GM12872 (cell line): ENCODE results near the gene C1D.

ENCODE experiments used
- TF ChIP-seq, protein P1 (sequence below): IDR thresholded peaks from 3 replicates; pipeline ENCODE4 v1.5.1; 2011; ENCODE audit warnings: low read depth, mild to moderate bottlenecking, low read length, moderate library complexity; ENCODE audit not compliant: insufficient read depth

Gene C1D

GRCh38 chr2:68052717-68053422 is 9.9 kb downstream of the C1D start:
- TF ChIP-seq, protein P1, sequence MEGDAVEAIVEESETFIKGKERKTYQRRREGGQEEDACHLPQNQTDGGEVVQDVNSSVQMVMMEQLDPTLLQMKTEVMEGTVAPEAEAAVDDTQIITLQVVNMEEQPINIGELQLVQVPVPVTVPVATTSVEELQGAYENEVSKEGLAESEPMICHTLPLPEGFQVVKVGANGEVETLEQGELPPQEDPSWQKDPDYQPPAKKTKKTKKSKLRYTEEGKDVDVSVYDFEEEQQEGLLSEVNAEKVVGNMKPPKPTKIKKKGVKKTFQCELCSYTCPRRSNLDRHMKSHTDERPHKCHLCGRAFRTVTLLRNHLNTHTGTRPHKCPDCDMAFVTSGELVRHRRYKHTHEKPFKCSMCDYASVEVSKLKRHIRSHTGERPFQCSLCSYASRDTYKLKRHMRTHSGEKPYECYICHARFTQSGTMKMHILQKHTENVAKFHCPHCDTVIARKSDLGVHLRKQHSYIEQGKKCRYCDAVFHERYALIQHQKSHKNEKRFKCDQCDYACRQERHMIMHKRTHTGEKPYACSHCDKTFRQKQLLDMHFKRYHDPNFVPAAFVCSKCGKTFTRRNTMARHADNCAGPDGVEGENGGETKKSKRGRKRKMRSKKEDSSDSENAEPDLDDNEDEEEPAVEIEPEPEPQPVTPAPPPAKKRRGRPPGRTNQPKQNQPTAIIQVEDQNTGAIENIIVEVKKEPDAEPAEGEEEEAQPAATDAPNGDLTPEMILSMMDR = no peak

DNA sequence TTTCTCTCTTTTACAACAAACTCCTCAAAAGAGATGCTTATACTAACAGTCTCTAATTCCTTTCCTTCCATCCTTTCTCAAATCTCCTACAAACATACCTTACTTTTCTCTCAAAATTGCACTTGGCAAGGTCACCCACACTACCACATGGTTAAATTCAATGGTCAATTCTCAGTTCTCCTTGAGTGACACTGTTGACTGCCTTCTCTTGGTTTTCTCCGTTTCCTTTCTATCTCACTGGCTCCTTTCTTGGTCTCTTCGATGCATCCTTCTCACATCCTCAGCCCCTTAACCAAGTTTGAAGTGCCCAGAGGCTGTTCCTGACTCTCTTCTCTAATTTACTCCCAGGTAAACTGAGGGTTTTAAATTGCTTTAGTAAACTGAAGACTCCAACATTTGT is 12.5 kb downstream of the C1D start:
- TF ChIP-seq, protein P1 = no peak

DNA sequence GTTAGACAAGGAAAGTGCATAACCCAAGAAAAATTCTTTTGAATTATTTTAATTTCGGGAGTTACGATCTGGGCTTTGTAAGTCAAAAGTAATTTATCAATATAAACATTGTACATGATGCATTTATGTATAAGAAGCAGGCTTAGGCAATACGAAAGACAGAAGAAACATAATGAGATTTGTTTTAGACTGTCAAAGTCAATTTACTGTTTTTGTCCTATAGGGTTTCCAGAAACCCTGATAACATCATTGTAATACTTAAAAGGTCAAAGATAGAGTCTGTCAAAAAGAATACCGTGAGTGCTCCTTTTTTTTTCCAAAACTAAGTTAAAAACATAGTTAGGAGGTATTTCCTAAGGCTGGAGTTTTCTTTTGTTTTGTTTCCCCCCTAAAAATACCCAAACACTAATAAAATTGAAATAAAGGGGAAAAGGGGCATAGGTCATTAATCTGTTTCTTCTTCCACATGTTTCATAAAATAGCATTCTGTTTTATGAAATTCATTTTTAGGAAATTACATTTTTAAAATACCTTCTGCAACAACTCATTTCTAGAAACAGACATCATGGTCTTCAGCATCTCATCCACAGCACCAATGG is 16.1 kb downstream of the C1D start:
- TF ChIP-seq, protein P1 = no peak

- TF ChIP-seq, protein P1 = no peak
Measured at GRCh38 chr2:68046224-68046623, 16.6 kb downstream of the C1D start.

DNA sequence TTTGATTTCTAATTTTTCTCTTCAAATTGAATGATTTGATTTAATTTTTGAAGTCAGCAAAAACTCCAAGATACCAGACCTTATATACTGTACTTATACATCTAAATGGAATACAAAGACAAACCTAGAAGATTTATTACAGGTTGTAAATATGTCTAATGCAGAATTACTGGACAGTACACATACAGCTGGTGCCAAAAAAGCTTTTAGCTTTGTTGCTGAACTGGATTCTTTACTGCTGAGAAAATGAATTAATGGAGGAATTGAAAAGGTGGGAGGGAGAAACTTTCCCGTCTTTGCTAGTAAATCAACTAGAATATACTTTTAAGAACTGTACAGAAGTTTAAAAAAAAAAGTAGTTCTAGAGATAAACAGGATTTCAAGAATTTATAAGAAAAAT is 17.5 kb downstream of the C1D start:
- TF ChIP-seq, protein P1 = no peak

DNA sequence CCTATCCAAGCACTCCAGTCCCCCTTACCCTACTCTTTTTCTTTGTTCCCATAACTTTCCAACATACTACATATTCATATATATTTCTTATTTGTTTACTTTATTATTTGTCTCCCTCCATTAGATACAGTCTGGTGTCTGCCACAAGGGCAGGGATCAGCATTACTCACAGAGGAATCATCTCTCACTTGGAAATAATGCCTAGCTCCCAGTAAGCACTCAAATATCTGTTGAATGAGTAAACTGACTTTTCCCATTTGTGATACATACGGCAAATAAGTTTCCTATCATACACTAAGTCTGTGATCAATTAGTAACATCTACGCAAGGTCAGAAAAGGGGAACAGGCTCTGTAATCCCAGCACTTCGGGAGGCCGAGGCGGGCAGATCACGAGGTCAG is 18.7 kb downstream of the C1D start:
- TF ChIP-seq, protein P1 = no peak

DNA sequence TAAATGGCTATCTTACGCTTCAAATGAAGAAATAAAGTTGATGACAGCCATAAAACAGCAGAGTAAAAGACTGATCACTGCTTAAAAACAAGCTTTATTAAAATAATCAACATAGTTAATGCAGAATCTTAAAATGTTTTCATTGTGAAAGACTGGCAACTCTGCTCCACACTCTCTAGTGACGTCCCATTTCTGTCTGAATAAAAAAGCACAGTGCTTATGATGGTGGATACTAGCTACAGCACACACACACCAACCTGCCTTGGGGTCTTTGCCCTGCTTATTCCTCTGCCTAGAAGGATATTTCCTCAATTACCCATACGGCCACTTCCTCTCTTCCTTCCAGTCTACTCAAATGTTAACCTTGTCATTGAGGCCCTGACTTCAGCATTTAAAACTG is 19.1 kb downstream of the C1D start:
- TF ChIP-seq, protein P1 = no peak
